Natural killer cell treated with Interleukin-12 subunit alpha and Interleukin-12 subunit beta and Interleukin-15 and Interleukin-18, amount 100 ng/mL, for 72 hours (primary cell): ENCODE data around the gene SPDL1. TPM values are rescaled to one million over a fixed set of nuclear protein-coding genes. Genes with fewer than 3 reads are reported as not detected.
A peak's percentile ranks its signal among the peaks of the same experiment; 100 is the strongest.

ENCODE experiments used
- ATAC-seq, 2 donors: fragments of 150-1000 bp; cut with Tn5 transposase in 1 of 2; sonication (Bioruptor Pico), chemical (Tn5 transposase) in 1 of 2; 2 replicates each; pipeline ENCODE4 v1.10.0; 2021
- DNase-seq: peaks from one replicate; pipeline ENCODE4 v3.0.0; 2022; ENCODE audit warnings: low spot score
- H3K27ac Mint-ChIP-seq, 2 donors: 1 replicate in 1 of 2; 2 replicates in 1 of 2; pipeline ENCODE4 v1.8.0; 2022; ENCODE audit warnings: mixed read lengths in 2 of 2, mild to moderate bottlenecking in 1 of 2, moderate library complexity in 1 of 2
- H3K27me3 Mint-ChIP-seq, 2 donors: 1 replicate in 1 of 2; 2 replicates in 1 of 2; pipeline ENCODE4 v1.8.0; 2022; ENCODE audit warnings: mixed read lengths in 2 of 2
- H3K36me3 Mint-ChIP-seq: one replicate; pipeline ENCODE4 v1.8.0; 2022; ENCODE audit warnings: mixed read lengths
- H3K4me1 Mint-ChIP-seq, 2 donors: 1 replicate in 1 of 2; 2 replicates in 1 of 2; pipeline ENCODE4 v1.8.0; 2022; ENCODE audit warnings: low read depth in 2 of 2, mixed read lengths in 2 of 2, mild to moderate bottlenecking in 1 of 2
- H3K4me3 Mint-ChIP-seq: one replicate; pipeline ENCODE4 v1.8.0; 2022; ENCODE audit warnings: mixed read lengths
- H3K9me3 Mint-ChIP-seq: 2 replicates; pipeline ENCODE4 v1.8.0; 2022; ENCODE audit warnings: mixed read lengths
- total RNA-seq, 2 donors: library from RNA; stranded (reverse); gene quantifications; one replicate each; pipeline ENCODE4 v1.2.3, GENCODE V29; 2022

SPDL1 gene
- total RNA-seq, 2 donors from 2014 or later: 32.8 to 70.8 TPM

DNA sequence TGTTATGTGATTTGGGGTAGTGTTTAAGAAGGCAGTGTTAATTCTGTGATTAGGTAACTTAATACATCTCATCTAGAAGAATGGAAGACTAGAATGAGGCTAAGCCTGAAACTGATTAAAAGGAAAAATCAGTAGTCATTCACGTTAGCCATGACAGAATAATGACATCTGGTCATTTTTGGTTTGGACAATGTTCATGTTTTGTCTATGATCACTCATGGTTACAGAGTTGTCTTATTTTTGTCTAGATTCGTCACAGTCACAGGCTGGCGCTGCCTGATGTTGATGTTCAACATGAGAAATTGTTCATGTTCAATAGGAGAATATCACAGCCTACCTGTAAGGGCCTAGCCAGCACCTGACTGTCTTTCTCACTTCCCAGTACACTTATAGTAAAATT, 44.0 kb downstream of the SPDL1 start:
- Mint-ChIP-seq H3K4me1 (peaks cover 6 to 14% of the 10 kb centered on the region in 2 donors), H3K27ac (no peak overlapping the region), H3K9me3 (no peaks in the 10 kb centered on the region), H3K4me3 (no peak overlapping the region), H3K36me3 (no peaks in the 10 kb centered on the region), H3K27me3 (peaks cover 0 to 4% of the 10 kb centered on the region in 2 donors)
- DNase-seq: no peak
- ATAC-seq: no peak

GRCh38 chr5:169628892-169629291, 45.3 kb downstream of the SPDL1 start:
- DNase-seq: no peak
- H3K36me3 Mint-ChIP-seq: no peaks in the 10 kb centered on the region
- H3K4me3 Mint-ChIP-seq: no peak overlapping the region
- no peak overlapping the region for H3K27ac Mint-ChIP-seq
- H3K27me3 Mint-ChIP-seq: peaks cover 0 to 4% of the 10 kb centered on the region in 2 donors
- no peak for ATAC-seq
- no peaks in the 10 kb centered on the region for H3K9me3 Mint-ChIP-seq
- peaks cover 6 to 11% of the 10 kb centered on the region in 2 donors for H3K4me1 Mint-ChIP-seq

- H3K36me3 Mint-ChIP-seq: peaks cover 5% of the 10 kb centered on the region
- H3K9me3 Mint-ChIP-seq: peaks cover 3% of the 10 kb centered on the region
- no peak for DNase-seq
- peak; percentile 77 to 93 for ATAC-seq
- peaks cover 0 to 3% of the 10 kb centered on the region in 2 donors for H3K27me3 Mint-ChIP-seq
- peaks cover 6 to 11% of the 10 kb centered on the region in 2 donors for H3K4me1 Mint-ChIP-seq
- peak overlapping the region; percentile 76 to 86 for H3K27ac Mint-ChIP-seq
- H3K4me3 Mint-ChIP-seq: peak overlapping the region; percentile 57
Observed at GRCh38 chr5:169629847-169630548, 46.4 kb downstream of the SPDL1 start.

- no peaks in the 10 kb centered on the region for H3K27me3 Mint-ChIP-seq
- peaks cover 5% of the 10 kb centered on the region for H3K36me3 Mint-ChIP-seq
- DNase-seq (no peak), ATAC-seq (no peak)
- peak overlapping the region in 1 of 2 donors; percentile 20 for H3K27ac Mint-ChIP-seq
- H3K9me3 Mint-ChIP-seq: peaks cover 3% of the 10 kb centered on the region
- H3K4me1 Mint-ChIP-seq: peaks cover 14% of the 10 kb centered on the region in 2 donors
- H3K4me3 Mint-ChIP-seq: no peak overlapping the region
Observed at GRCh38 chr5:169631360-169631759, 47.8 kb downstream of the SPDL1 start.

- H3K9me3 Mint-ChIP-seq: peaks cover 3% of the 10 kb centered on the region
- DNase-seq: no peak
- no peak overlapping the region for H3K4me3 Mint-ChIP-seq
- H3K36me3 Mint-ChIP-seq: peaks cover 6% of the 10 kb centered on the region
- no peaks in the 10 kb centered on the region for H3K27me3 Mint-ChIP-seq
- no peak overlapping the region for H3K27ac Mint-ChIP-seq
- H3K4me1 Mint-ChIP-seq: peaks cover 19 to 22% of the 10 kb centered on the region in 2 donors
- ATAC-seq: no peak
Observed at GRCh38 chr5:169632946-169633345, 49.4 kb downstream of the SPDL1 start.

DNA sequence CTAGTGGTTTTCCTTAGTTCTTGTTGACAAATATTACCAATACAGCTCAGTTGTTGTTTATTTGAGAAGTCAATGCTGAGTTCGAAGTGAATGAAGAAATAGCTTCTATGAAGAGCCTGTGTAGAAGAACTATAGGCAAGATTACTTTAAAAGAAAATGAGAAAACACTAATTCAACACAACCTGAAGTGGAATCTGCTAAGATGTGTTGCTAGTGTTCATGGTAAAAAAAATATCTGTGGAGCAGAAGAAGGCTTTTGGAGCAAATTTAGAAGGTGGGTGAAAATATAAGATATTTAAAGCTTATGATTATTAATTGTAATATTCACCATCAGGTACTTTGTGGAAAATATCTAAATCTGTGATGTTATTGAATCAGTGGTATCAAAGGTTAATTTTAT, 51.0 kb downstream of the SPDL1 start:
- H3K27me3 Mint-ChIP-seq: no peaks in the 10 kb centered on the region
- no peak overlapping the region for H3K4me3 Mint-ChIP-seq
- H3K9me3 Mint-ChIP-seq: peaks cover 3% of the 10 kb centered on the region
- ATAC-seq (no peak), DNase-seq (no peak)
- peaks cover 35 to 38% of the 10 kb centered on the region in 2 donors for H3K4me1 Mint-ChIP-seq
- peaks cover 21% of the 10 kb centered on the region for H3K36me3 Mint-ChIP-seq
- H3K27ac Mint-ChIP-seq: no peak overlapping the region

- DNase-seq (no peak), ATAC-seq (no peak)
- peaks cover 3% of the 10 kb centered on the region for H3K9me3 Mint-ChIP-seq
- H3K27ac Mint-ChIP-seq: peak overlapping the region; percentile 99
- peaks cover 42 to 45% of the 10 kb centered on the region in 2 donors for H3K4me1 Mint-ChIP-seq
- no peaks in the 10 kb centered on the region for H3K27me3 Mint-ChIP-seq
- peak overlapping the region; percentile 80 for H3K4me3 Mint-ChIP-seq
- peaks cover 34% of the 10 kb centered on the region for H3K36me3 Mint-ChIP-seq
Observed at GRCh38 chr5:169635936-169636335, 52.4 kb downstream of the SPDL1 start.

DNA sequence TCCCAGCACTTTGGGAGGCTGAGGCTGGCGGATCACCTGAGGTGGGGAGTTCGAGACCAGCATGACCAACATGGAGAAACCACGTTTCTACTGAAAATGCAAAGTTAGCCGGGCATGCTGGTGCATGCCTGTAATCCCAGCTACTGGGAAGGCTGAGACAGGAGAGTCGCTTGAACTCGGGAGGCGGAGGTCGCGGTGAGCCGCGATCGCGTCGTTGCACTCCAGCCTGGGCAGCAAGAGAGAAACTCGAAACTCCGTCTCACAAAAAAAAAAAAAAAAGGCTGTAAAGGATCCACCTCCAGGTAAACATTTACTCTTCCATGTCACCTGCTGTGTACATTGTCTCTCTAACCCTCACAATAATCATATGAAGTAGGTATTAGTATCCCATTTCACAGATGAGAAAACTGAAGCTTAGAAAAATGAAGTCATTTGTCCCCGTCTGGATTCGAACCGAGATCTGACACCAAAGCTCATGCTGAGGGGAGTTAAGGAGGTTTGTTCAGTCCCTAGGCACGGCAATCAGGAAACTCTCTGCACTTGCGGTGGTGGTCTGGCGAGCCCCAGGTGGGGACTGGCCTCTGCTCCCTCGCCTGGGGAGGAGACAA, 53.0 kb downstream of the SPDL1 start:
- no peaks in the 10 kb centered on the region for H3K27me3 Mint-ChIP-seq
- peak overlapping the region; percentile 80 for H3K4me3 Mint-ChIP-seq
- H3K9me3 Mint-ChIP-seq: peaks cover 3% of the 10 kb centered on the region
- H3K4me1 Mint-ChIP-seq: peaks cover 46 to 52% of the 10 kb centered on the region in 2 donors
- no peak for ATAC-seq
- peak overlapping the region; percentile 99 for H3K27ac Mint-ChIP-seq
- no peak for DNase-seq
- H3K36me3 Mint-ChIP-seq: peaks cover 38% of the 10 kb centered on the region

DNA sequence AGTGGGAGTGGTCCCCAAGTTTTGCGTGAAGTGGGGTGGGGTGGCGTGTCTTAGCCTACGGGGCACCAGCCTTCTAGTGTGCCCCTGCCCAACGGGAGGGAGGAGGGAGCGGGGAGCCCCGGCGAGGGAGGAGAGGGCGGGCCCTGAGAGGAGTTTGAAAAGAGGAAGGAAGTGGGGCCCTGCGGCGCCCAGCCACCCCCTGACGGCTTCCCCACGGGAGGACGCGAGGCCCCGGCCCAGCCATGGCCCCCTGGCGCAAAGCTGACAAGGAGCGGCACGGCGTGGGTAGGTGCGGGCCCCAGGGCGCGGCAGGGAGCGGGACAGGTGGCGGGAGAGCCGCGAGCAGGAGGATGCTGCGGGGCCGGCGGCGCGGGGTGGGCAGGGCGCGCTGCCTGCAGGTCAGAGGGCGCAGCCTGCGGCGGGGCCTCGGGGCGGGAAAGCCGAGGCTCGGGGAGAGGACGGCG, 53.5 kb downstream of the SPDL1 start, which contains the start of gene DOCK2:
Gene DOCK2, plus strand, starts transcription at position 191 of the 464 bp plus-strand sequence. Its CDS starts 52 bp downstream, at position 243.
- DNase-seq (peak; percentile 88), ATAC-seq (peak; percentile 86 to 88)
- Mint-ChIP-seq H3K36me3 (peaks cover 38% of the 10 kb centered on the region), H3K27ac (peak within 1 kb of the TSS; percentile 99), H3K9me3 (peaks cover 3% of the 10 kb centered on the region), H3K4me1 (peaks cover 50 to 57% of the 10 kb centered on the region in 2 donors), H3K4me3 (peak within 1 kb of the TSS; percentile 80), H3K27me3 (no peaks in the 10 kb centered on the region)

- peaks cover 52 to 60% of the 10 kb centered on the region in 2 donors for H3K4me1 Mint-ChIP-seq
- H3K27ac Mint-ChIP-seq: peak overlapping the region; percentile 99
- H3K4me3 Mint-ChIP-seq: peak overlapping the region; percentile 80
- peaks cover 38% of the 10 kb centered on the region for H3K36me3 Mint-ChIP-seq
- peaks cover 3% of the 10 kb centered on the region for H3K9me3 Mint-ChIP-seq
- peak; percentile 85 for ATAC-seq
- DNase-seq: peak; percentile 88
- H3K27me3 Mint-ChIP-seq: no peaks in the 10 kb centered on the region
Observed at GRCh38 chr5:169637549-169638121, 54.1 kb downstream of the SPDL1 start.

GRCh38 chr5:169641253-169641652, 57.7 kb downstream of the SPDL1 start:
- no peak for DNase-seq
- Mint-ChIP-seq H3K4me1 (peaks cover 78 to 79% of the 10 kb centered on the region in 2 donors), H3K36me3 (peaks cover 48% of the 10 kb centered on the region)

GRCh38 chr5:169646856-169647255, 63.3 kb downstream of the SPDL1 start:
- no peaks in the 10 kb centered on the region for H3K27me3 Mint-ChIP-seq
- peaks cover 23% of the 10 kb centered on the region for H3K36me3 Mint-ChIP-seq
- peaks cover 3% of the 10 kb centered on the region for H3K9me3 Mint-ChIP-seq
- DNase-seq (no peak), ATAC-seq (peak in 1 of 2 donors; percentile 28)
- H3K4me3 Mint-ChIP-seq: peak overlapping the region; percentile 75
- H3K4me1 Mint-ChIP-seq: peaks cover 87 to 89% of the 10 kb centered on the region in 2 donors
- peak overlapping the region; percentile 98 to 100 for H3K27ac Mint-ChIP-seq

More at GRCh38 chr5:169641253-169641652, 57.7 kb downstream of the SPDL1 start:
- ATAC-seq: no peak
- peak overlapping the region; percentile 80 for H3K4me3 Mint-ChIP-seq
- peak overlapping the region; percentile 99 for H3K27ac Mint-ChIP-seq
- H3K9me3 Mint-ChIP-seq: no peaks in the 10 kb centered on the region
- no peaks in the 10 kb centered on the region for H3K27me3 Mint-ChIP-seq

GRCh38 chr5:169647566-169647965, 64.0 kb downstream of the SPDL1 start:
- Mint-ChIP-seq H3K4me3 (peak overlapping the region; percentile 75), H3K4me1 (peaks cover 89 to 90% of the 10 kb centered on the region in 2 donors), H3K27me3 (no peaks in the 10 kb centered on the region), H3K9me3 (peaks cover 3% of the 10 kb centered on the region), H3K27ac (peak overlapping the region; percentile 98 to 100), H3K36me3 (peaks cover 23% of the 10 kb centered on the region)
- DNase-seq: no peak
- no peak for ATAC-seq
